ENCODE results near the gene BCL11A. TPM values are rescaled to one million over a fixed set of nuclear protein-coding genes. Genes with fewer than 3 reads are reported as not detected.

Gene BCL11A
- total and polyA plus RNA-seq, 4 donors: 0.08 to 8.5 (median 0.47) TPM

DNA sequence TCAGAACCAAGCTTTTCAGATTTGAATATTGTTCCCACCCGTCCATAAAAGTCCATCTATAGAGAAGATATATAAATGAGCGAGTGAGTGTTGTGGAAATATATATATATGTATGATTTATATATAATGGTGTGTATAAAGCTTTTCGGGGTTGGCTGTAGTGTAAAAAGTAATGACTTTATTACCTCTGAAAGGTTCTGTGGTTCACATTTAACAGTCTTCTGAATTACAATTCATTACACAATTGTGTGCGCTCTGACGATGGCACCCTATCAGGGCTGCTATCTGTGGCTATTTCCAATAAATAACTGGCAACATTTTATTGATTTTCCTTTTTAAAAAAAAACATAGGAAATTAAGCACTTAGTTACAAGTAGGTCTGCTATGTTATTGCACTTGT lies 2.7 kb upstream of the BCL11A start:
- no peak for TF ChIP-seq RXRA (IDR thresholded peaks at IDR 0.05)
- TF ChIP-seq, protein P1, sequence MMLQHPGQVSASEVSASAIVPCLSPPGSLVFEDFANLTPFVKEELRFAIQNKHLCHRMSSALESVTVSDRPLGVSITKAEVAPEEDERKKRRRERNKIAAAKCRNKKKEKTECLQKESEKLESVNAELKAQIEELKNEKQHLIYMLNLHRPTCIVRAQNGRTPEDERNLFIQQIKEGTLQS (IDR thresholded peaks at IDR 0.05): no peak
- TF ChIP-seq GABPA (IDR thresholded peaks at IDR 0.05 in 1 of 2, conservative IDR thresholded peaks at IDR 0.05 in 1 of 2): no peak
- peaks cover 0 to 4% (median 1%) of the 10 kb centered on the region in 4 donors for H3K27me3 ChIP-seq (ENCODE audit: control insufficient read depth in 4 of 4, insufficient read depth in 4 of 4, low read length in 3 of 4)
- peaks cover 27 to 51% (median 42%) of the 10 kb centered on the region in 4 donors for H3K4me1 ChIP-seq (ENCODE audit: control insufficient read depth in 4 of 4, insufficient read depth in 4 of 4, low read length in 3 of 4)
- no peaks in the 10 kb centered on the region for H3K36me3 ChIP-seq (ENCODE audit: control insufficient read depth in 4 of 4, insufficient read depth in 3 of 4, low read depth in 1 of 4, low read length in 3 of 4)
- H3K4me3 ChIP-seq (ENCODE audit: low read depth in 1 of 3, low read length in 3 of 3): no peak overlapping the region
- WGBS: 18% methylated on average over 5 of the region's 5 CpGs
- DNase-seq (ENCODE audit: low spot score): no peak
- H3K9me3 ChIP-seq (ENCODE audit: control insufficient read depth in 4 of 4, low read length in 3 of 4): no peaks in the 10 kb centered on the region
- no peak overlapping the region for H3K27ac ChIP-seq (ENCODE audit: low read depth in 1 of 2, low read length in 2 of 2)
- no peak overlapping the region for H3K9ac ChIP-seq (ENCODE audit: low read depth in 1 of 2, low read length in 2 of 2)

DNA sequence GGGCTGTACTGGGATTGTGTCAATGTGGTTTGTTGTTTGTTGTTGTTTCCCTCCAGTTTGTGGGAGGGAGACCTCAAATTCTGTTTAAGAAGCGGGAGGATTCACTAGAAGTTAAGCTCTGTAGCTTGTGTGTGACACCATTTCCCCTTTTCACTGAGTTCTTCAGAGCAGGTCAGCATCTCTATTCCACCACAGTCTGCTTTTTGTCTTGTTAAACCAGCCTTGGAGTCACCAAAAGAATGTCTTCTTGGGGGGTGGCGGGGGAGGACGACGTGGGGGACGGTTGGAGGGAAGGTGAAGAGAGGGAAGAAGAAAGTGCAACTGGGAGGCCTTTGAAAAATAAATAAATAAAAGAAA lies 2.3 kb upstream of the BCL11A start:
- 9% methylated on average over 5 of the region's 5 CpGs for WGBS
- no peak for DNase-seq (ENCODE audit: low spot score)
- H3K27me3 ChIP-seq (ENCODE audit: control insufficient read depth in 4 of 4, insufficient read depth in 4 of 4, low read length in 3 of 4): peaks cover 0 to 4% (median 1%) of the 10 kb centered on the region in 4 donors
- peak overlapping the region in 1 of 3 donors; percentile 69 for H3K4me3 ChIP-seq (ENCODE audit: low read depth in 1 of 3, low read length in 3 of 3)
- H3K4me1 ChIP-seq (ENCODE audit: control insufficient read depth in 4 of 4, insufficient read depth in 4 of 4, low read length in 3 of 4): peaks cover 27 to 54% (median 42%) of the 10 kb centered on the region in 4 donors
- TF ChIP-seq, protein P2, sequence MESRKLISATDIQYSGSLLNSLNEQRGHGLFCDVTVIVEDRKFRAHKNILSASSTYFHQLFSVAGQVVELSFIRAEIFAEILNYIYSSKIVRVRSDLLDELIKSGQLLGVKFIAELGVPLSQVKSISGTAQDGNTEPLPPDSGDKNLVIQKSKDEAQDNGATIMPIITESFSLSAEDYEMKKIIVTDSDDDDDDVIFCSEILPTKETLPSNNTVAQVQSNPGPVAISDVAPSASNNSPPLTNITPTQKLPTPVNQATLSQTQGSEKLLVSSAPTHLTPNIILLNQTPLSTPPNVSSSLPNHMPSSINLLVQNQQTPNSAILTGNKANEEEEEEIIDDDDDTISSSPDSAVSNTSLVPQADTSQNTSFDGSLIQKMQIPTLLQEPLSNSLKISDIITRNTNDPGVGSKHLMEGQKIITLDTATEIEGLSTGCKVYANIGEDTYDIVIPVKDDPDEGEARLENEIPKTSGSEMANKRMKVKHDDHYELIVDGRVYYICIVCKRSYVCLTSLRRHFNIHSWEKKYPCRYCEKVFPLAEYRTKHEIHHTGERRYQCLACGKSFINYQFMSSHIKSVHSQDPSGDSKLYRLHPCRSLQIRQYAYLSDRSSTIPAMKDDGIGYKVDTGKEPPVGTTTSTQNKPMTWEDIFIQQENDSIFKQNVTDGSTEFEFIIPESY (IDR thresholded peaks at IDR 0.05): no peak
- no peak for TF ChIP-seq SP1 (IDR thresholded peaks at IDR 0.05)
- TF ChIP-seq RAD21 (IDR thresholded peaks at IDR 0.05): no peak
- TF ChIP-seq, protein P3, sequence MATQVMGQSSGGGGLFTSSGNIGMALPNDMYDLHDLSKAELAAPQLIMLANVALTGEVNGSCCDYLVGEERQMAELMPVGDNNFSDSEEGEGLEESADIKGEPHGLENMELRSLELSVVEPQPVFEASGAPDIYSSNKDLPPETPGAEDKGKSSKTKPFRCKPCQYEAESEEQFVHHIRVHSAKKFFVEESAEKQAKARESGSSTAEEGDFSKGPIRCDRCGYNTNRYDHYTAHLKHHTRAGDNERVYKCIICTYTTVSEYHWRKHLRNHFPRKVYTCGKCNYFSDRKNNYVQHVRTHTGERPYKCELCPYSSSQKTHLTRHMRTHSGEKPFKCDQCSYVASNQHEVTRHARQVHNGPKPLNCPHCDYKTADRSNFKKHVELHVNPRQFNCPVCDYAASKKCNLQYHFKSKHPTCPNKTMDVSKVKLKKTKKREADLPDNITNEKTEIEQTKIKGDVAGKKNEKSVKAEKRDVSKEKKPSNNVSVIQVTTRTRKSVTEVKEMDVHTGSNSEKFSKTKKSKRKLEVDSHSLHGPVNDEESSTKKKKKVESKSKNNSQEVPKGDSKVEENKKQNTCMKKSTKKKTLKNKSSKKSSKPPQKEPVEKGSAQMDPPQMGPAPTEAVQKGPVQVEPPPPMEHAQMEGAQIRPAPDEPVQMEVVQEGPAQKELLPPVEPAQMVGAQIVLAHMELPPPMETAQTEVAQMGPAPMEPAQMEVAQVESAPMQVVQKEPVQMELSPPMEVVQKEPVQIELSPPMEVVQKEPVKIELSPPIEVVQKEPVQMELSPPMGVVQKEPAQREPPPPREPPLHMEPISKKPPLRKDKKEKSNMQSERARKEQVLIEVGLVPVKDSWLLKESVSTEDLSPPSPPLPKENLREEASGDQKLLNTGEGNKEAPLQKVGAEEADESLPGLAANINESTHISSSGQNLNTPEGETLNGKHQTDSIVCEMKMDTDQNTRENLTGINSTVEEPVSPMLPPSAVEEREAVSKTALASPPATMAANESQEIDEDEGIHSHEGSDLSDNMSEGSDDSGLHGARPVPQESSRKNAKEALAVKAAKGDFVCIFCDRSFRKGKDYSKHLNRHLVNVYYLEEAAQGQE (IDR thresholded peaks at IDR 0.05): no peak
- no peak for TF ChIP-seq RXRA (IDR thresholded peaks at IDR 0.05)
- TF ChIP-seq YY1 (IDR thresholded peaks at IDR 0.05): no peak
- TF ChIP-seq HNF4G (IDR thresholded peaks at IDR 0.05): no peak
- TF ChIP-seq, protein P1 (IDR thresholded peaks at IDR 0.05): no peak
- no peak for TF ChIP-seq FOXA2 (IDR thresholded peaks at IDR 0.05)
- TF ChIP-seq GABPA (IDR thresholded peaks at IDR 0.05 in 1 of 2, conservative IDR thresholded peaks at IDR 0.05 in 1 of 2): no peak
- no peak for TF ChIP-seq EGR1 (IDR thresholded peaks at IDR 0.05; ENCODE audit: low read depth in 2 of 2)
- TF ChIP-seq FOXA1 (IDR thresholded peaks at IDR 0.05): no peak
- no peak for TF ChIP-seq HNF4A (conservative IDR thresholded peaks at IDR 0.05)
- TF ChIP-seq, protein P4, sequence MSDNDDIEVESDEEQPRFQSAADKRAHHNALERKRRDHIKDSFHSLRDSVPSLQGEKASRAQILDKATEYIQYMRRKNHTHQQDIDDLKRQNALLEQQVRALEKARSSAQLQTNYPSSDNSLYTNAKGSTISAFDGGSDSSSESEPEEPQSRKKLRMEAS (IDR thresholded peaks at IDR 0.05): no peak
- no peak for TF ChIP-seq JUND (IDR thresholded peaks at IDR 0.05)
- TF ChIP-seq, protein P5, sequence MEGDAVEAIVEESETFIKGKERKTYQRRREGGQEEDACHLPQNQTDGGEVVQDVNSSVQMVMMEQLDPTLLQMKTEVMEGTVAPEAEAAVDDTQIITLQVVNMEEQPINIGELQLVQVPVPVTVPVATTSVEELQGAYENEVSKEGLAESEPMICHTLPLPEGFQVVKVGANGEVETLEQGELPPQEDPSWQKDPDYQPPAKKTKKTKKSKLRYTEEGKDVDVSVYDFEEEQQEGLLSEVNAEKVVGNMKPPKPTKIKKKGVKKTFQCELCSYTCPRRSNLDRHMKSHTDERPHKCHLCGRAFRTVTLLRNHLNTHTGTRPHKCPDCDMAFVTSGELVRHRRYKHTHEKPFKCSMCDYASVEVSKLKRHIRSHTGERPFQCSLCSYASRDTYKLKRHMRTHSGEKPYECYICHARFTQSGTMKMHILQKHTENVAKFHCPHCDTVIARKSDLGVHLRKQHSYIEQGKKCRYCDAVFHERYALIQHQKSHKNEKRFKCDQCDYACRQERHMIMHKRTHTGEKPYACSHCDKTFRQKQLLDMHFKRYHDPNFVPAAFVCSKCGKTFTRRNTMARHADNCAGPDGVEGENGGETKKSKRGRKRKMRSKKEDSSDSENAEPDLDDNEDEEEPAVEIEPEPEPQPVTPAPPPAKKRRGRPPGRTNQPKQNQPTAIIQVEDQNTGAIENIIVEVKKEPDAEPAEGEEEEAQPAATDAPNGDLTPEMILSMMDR (IDR thresholded peaks at IDR 0.05; ENCODE audit: low read depth, low read length, missing input control): no peak
- no peak for TF ChIP-seq TAF1 (conservative IDR thresholded peaks at IDR 0.05)
- no peak for TF ChIP-seq NR2F2 (IDR thresholded peaks at IDR 0.05)
- peak overlapping the region in 1 of 2 donors; percentile 39 for H3K9ac ChIP-seq (ENCODE audit: low read depth in 1 of 2, low read length in 2 of 2)
- H3K36me3 ChIP-seq (ENCODE audit: control insufficient read depth in 4 of 4, insufficient read depth in 3 of 4, low read depth in 1 of 4, low read length in 3 of 4): no peaks in the 10 kb centered on the region
- no peaks in the 10 kb centered on the region for H3K9me3 ChIP-seq (ENCODE audit: control insufficient read depth in 4 of 4, low read length in 3 of 4)
- H3K27ac ChIP-seq (ENCODE audit: low read depth in 1 of 2, low read length in 2 of 2): no peak overlapping the region

Measured in liver (tissue), 9 donors.